Measurements from ENCODE around the gene TEAD1.

TEAD1 gene

GRCh38 chr11:12764187-12764914 lies 90.1 kb downstream of the TEAD1 start:
- DNase-seq (ENCODE audit: low spot score), result no peak

GRCh38 chr11:12765428-12765827 lies 91.2 kb downstream of the TEAD1 start:
- no peak for DNase-seq (ENCODE audit: low spot score)

- DNase-seq (ENCODE audit: low spot score), result no peak
These were observed 92.8 kb downstream of the TEAD1 start for GRCh38 chr11:12767027-12767426.

- no peak for DNase-seq (ENCODE audit: low spot score)
These were observed 93.4 kb downstream of the TEAD1 start for GRCh38 chr11:12767577-12767976.

DNA sequence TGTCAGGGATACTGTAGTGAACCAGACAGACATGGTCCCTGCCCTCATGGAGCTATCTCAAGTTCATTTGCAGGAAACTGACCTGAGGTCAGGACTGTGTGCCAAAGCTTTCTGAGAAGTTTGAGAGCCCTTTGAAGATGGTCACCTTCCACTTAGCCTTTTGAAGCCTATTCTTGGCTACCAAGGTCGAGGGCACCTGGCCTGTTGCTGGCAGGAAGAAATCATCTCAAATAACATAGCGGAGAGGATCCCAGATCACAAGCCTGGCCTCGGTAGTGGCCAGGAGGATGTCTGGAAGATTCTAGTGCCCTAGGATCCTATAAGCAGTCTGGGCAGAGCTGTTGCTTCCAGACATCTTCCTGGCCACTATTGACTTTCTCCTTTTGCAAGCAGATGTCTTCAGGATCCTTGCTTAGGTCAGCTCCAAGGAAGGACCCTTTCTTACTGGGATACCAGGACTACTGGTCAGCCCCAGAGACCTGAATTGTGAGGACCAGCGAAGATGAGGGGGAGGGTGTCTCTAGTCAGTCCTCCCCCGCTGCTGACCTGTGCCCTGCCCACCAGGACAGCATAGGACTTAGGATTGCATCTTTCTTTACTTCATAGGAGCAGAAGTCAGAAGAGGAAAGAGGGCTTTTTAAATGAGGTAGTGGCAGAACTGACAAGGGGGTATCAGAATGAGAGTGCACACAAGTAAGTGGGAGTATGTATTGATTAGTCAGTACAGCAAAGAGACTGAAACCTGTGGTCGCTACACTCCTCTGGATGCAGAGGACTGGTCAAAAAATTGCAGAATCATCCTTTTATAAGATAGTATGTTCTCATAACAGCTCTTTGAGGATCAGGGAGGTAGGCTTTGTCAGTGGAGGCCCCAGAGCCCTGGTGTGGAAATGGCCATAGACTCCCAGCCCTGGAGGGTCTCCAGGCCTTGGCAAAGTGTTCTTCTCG lies 94.8 kb downstream of the TEAD1 start:
- DNase-seq (ENCODE audit: low spot score), result no peak

DNA sequence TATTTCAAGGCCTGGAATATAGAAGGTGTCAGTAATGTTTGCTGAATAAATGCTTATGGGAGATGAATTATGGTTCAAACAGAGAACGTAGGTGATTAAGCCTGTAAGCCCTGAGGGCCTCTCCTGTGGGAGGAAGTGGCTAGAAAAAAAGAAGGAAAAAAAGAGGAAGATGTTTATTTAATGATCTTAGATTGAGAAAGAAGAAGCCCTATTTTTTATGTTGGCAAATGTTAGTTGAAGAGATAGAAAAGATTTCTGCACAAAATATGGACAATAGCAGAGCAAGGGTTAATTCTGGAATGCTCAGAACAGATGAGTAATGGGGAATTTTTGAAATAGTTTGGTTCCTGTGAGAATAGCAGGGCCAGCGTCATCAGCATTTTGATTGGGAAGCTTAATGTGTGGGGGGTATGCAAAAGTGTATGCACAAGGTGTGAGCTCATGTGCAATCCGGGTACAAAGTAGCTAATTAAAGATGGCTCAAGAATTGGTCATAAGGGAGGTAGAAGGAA lies 95.7 kb downstream of the TEAD1 start:
- peak; percentile 93 for DNase-seq (ENCODE audit: low spot score)

DNA sequence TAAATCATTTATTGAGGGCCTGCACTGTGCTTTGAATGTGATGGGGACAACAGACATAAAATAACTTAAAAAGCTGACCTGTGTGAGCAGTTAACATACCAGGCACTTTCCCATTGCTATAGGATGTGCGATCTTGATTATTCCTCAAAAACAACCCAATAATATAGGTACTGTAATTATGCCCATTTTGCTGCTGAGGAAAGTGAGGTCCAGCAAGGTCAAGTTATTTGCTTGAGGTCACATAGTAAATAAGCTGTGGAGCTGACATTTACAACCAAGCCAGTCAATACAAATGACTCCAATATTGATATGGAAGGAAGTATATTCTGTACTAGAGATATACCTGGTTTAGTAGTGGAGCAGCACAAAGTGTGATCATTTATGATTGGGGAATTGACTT lies 96.2 kb downstream of the TEAD1 start:
- no peak for DNase-seq (ENCODE audit: low spot score)

DNA sequence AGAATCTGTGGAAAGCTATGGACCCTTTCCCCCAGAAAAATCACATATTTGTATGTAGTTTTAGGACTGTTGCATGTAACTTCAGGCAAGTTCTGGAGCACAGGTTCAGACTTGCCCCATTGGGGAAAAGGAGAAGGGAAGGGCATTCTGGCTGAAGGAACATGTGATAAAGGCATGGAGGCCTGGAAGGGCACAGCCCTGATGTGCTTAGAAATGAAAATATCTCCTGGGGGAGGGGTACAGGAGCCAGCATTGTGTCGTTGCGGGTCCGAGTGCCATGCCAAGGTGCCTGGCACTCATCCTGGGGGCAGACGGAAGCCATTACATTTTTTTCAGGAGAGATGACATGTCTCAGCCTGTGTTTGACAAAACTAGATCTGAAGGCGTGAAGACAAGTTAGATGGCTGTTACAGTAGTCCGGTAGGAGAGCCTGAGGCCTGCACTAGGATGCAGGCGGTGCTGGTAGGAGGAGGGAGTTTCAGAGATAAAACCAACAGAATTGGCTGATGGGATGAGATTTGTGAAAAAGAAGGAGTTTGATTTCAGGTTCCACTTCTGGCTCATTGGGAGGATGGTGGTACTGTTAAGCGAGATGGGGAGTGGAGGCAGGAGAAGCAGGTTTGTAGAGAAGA lies 96.9 kb downstream of the TEAD1 start:
- DNase-seq (ENCODE audit: low spot score), result no peak

DNA sequence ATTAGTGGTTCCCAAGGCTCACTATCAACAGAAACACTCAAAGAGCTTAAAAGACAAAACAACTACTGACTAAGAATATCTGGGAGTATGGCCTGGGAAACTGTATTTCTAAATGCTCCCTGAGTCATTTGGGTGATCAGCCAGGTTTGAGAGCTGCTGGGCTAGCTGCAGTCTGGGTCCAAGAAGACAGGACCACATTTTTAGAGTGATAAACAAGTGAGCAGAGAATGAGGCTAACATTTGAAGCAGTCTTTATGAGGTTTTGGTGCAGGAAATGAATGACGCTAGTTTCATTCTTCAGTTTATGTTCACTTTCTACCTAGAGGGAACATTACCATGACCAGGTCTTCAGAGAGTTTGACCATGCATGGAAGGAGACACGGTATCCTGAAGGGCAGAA lies 97.7 kb downstream of the TEAD1 start:
- no peak for DNase-seq (ENCODE audit: low spot score)

- DNase-seq (ENCODE audit: low spot score), result no peak
These were observed 98.1 kb downstream of the TEAD1 start for GRCh38 chr11:12772324-12772723.

DNA sequence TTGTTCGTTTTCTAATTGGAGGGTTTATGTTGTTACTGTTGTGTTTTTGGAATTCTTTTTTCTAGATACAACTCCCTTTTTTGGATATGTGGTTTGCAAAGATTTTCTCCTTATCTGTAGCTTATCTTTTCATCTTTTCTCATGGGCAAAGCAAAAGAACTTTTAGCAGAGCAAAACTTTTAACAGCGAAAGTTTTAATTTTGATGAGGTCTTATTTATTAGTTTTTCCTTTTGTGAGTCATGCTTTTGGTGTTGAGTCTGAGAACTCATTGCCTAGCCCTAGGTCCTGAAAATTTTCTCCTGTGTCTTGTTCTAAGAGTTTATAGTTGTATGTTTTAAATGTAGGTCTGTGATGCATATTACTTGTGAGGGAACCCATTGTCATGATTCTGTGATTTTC lies 99.4 kb downstream of the TEAD1 start:
- no peak for DNase-seq (ENCODE audit: low spot score)

GRCh38 chr11:12775955-12776354 lies 101.7 kb downstream of the TEAD1 start:
- no peak for DNase-seq (ENCODE audit: low spot score)

- DNase-seq (ENCODE audit: low spot score), result no peak
These were observed 103.1 kb downstream of the TEAD1 start for GRCh38 chr11:12777208-12777874.

GRCh38 chr11:12778240-12778905 lies 104.2 kb downstream of the TEAD1 start:
- no peak for DNase-seq (ENCODE audit: low spot score)

DNA sequence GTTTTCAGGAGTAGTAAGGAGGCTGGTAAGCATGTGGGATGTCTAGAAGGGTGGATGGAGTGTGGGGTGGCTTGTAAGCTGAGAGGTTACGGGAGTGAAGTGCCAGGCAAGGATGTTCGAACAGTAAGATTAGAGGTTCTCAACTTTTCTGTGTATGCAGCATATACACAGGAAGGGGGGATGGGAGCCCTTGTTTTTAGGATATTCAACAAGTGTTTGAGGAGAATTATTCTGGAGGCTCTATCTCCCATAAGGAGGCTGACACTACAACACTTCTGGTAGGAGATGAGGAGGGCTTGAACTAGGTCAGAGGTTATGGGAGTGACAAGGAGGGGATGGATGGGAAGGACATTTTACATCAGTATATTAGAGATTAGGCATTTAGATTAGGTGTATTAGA lies 109.5 kb downstream of the TEAD1 start:
- no peak for DNase-seq (ENCODE audit: low spot score)

GRCh38 chr11:12784445-12784844 lies 110.2 kb downstream of the TEAD1 start:
- no peak for DNase-seq (ENCODE audit: low spot score)

GRCh38 chr11:12784987-12785386 lies 110.8 kb downstream of the TEAD1 start:
- no peak for DNase-seq (ENCODE audit: low spot score)

DNA sequence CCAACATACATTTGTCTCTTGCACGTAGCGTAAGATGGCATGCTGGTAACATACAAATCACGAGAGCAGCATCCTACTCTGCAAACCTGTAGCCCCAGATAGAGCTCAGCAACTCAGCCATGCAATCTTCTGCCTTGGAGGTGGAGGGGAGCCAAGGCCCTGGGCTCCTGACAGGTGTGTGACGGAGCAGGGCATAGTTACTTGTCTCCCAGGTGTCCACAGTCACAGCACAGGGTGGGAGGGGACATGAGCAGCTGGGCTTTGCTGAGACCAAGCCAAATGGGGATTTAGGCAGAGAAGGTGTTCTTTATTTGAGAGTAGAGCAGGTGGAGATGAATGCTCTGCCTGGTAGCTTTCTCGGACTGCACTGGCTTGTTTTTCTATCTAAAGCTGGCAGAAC lies 111.7 kb downstream of the TEAD1 start:
- no peak for DNase-seq (ENCODE audit: low spot score)

- DNase-seq (ENCODE audit: low spot score), result no peak
These were observed 112.2 kb downstream of the TEAD1 start for GRCh38 chr11:12786450-12786849.

DNA sequence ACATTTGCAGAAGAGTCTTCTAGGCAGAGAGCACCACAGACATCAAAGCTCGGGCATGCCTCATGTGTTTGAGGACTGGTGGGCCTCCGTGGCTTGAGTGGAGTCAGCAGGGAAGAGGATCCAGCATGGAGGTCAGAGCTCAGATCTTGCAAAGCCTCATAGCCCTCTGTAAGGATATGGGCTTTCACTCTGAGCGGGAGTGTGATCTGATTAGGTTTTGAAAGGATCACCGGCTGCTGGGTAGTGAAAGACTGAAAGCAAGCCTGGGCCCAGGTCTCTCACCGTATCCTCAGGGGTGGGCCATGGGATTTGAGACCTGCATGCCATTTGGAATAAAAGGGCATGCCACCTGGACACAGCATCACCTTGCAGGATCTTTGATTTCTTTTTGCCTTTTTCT lies 112.7 kb downstream of the TEAD1 start:
- DNase-seq (ENCODE audit: low spot score), result no peak

DNA sequence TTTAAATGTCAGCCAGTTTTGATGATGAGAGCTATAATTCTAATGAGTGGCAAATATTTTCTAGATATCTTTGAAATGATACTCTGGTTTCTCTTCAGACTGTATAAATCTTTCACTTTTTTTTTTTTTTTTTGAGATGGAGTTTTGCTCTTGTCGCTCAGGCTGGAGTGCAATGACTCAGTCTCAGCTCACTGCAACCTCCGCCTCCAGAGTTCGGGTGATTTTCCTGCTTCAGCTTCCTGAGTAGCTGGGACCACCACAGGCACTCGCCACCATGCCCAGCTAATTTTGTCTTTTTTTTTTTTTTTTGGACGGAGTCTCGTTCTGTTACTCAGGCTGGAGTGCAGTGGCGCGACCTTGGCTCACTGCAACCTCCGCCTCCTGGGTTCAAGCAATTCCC lies 113.6 kb downstream of the TEAD1 start:
- DNase-seq (ENCODE audit: low spot score), result peak; percentile 63

DNA sequence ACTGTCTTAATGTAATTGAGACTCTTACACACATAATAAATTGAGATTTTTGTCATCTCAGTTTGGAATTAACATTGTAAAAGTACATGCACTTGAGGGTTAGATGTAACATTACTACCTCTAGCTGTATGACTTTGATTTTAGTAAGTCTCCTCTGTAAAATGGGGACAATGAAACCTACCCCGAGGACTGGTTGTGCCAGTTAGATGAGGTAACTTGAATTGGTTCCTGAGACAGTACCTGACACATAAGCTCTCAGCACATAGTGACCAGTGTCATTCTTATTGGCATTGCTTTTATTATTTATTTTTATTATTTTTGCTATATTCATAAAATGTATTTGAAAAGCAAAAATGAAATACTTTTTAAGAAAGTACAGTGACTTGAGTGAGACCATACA lies 114.8 kb downstream of the TEAD1 start:
- DNase-seq (ENCODE audit: low spot score), result no peak

All from kidney tubule cell (primary cell).